ENCODE results near the gene VTCN1. TPM values are rescaled to one million over a fixed set of nuclear protein-coding genes. Genes with fewer than 3 reads are reported as not detected.

The VTCN1 gene
- total RNA-seq, 1 donor from 2014 or later, result 1.2 TPM

DNA sequence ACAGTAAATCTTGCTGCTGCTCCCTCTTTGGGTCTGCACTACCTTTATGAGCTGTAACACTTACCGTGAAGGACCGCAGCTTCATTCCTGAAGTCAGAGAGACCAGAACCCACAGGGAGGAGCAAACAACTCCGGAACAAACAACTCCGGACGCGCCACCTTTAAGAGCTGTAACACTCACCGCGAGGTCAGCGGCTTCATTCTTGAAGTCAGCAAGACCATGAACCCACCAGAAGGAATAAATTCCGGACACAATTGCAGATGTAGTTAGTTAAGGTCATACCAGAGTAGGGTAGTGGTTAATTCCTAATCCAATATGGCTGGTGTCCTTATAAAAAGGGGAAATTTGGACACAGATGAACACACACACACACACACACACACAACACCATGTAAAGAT lies 37.7 kb downstream of the VTCN1 start:
- TF ChIP-seq CTCF (conservative IDR thresholded peaks at IDR 0.05; ENCODE audit: low read depth, low read length), result no peak
- H3K4me3 ChIP-seq (ENCODE audit: low read depth, low read length), result no peak overlapping the region
- peak; percentile 96 for DNase-seq (ENCODE audit: low read depth)

- TF ChIP-seq CTCF (conservative IDR thresholded peaks at IDR 0.05; ENCODE audit: low read depth, low read length), result no peak
- H3K4me3 ChIP-seq (ENCODE audit: low read depth, low read length), result no peak overlapping the region
- peak; percentile 99 for DNase-seq (ENCODE audit: low read depth)
Measured at GRCh38 chr1:117171900-117172511, 38.7 kb downstream of the VTCN1 start.

DNA sequence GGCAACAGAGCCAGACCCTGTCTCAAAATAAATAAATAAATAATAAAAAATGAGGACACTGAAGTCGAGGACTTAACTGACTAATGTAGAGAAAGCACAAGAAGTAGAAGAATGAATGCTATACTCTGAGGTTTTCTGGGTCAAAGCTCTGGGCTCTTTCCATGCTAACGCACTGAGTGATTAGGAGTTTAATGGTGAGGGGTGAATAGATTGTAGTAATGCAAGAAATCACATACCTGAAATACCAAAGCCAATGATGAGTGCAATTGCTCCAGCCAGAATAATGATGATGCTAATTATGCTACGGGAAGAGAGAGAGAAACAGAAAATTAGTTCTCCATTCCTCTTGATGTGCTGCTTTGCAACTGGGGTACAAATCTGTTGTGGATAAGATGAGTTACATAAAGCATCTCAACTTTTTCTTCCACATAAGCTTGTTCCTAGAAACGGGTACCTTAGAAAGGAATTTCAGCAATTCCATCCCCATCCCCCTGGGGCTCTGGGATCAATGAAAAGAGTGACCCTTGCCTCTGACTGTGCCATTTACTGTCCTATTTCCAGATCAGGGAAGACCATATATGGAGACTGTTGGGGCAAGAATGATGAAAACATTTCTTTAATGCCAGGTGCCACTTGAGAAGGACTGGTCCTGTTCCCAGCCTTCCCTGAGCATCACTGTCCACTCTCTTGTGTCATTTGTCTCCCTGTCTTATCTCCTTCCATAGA lies 40.7 kb downstream of the VTCN1 start:
- DNase-seq (ENCODE audit: low read depth), result peak; percentile 93
- no peak overlapping the region for H3K4me3 ChIP-seq (ENCODE audit: low read depth, low read length)
- TF ChIP-seq CTCF (conservative IDR thresholded peaks at IDR 0.05; ENCODE audit: low read depth, low read length), result no peak

DNA sequence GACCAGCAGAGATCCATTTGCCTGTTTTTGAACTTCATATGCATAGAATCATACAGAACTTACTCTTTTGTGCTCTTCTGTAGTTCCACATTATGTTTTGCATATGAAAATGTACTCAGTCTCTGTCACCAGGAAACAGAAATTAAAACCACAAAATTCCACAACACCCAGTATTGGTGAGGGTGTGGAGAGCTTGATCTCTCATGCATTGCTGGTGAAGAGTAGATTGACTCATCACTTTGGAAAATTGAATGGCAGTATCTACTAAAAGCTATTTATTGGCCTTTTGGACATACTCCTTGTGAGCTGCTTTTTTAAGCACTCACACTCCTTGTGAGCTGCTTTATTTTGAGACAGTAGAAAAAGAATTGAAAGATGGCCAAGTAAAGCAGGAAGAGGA lies 43.3 kb downstream of the VTCN1 start:
- H3K4me3 ChIP-seq (ENCODE audit: low read depth, low read length), result no peak overlapping the region
- no peak for TF ChIP-seq CTCF (conservative IDR thresholded peaks at IDR 0.05; ENCODE audit: low read depth, low read length)
- DNase-seq (ENCODE audit: low read depth), result no peak

GRCh38 chr1:117166076-117166475 lies 44.7 kb downstream of the VTCN1 start:
- H3K4me3 ChIP-seq (ENCODE audit: low read depth, low read length), result no peak overlapping the region
- TF ChIP-seq CTCF (conservative IDR thresholded peaks at IDR 0.05; ENCODE audit: low read depth, low read length), result no peak
- DNase-seq (ENCODE audit: low read depth), result no peak

DNA sequence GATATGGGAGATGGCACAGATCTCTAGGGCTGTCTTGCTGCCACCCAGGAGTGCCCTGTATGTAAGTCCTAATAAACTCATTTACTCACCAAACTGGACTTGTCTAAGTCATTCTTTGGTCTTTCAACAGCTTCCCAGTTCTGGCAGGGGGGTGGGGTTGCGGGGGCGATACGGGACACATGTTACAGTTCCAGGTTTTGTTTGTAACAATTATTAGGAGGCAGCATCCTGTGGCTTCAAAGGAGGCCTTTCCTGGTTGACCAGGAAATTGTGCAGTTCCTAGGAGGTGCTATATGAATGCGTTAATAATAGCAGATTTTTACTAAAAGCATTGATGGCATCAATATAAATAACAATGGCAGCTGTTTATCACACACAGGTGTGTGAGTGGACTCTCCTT lies 46.5 kb downstream of the VTCN1 start:
- H3K4me3 ChIP-seq (ENCODE audit: low read depth, low read length), result no peak overlapping the region
- TF ChIP-seq CTCF (conservative IDR thresholded peaks at IDR 0.05; ENCODE audit: low read depth, low read length), result no peak
- DNase-seq (ENCODE audit: low read depth), result no peak

DNA sequence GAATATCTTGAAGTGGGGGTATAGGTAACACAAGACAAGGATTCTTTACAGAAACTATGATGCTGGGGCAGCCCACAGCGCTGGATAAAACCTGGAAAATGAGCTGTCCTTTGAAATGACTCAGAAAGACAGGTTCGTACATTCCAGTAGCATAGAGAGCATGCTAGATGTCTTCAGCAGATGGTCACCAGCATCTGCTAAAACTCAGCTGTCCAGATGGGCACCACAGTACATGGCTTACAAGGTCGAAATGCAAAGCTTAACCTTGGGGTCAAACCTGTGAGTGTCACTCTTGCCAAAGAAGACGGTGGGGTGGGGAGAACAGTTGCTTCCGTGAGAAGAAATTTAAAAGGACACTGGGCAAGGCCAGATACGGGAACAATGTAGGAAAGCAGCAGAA lies 47.9 kb downstream of the VTCN1 start:
- H3K4me3 ChIP-seq (ENCODE audit: low read depth, low read length), result no peak overlapping the region
- no peak for DNase-seq (ENCODE audit: low read depth)
- no peak for TF ChIP-seq CTCF (conservative IDR thresholded peaks at IDR 0.05; ENCODE audit: low read depth, low read length)

Measured in epithelial cell of proximal tubule (primary cell).